Measurements from ENCODE around the gene RBM46. TPM values are rescaled to one million over a fixed set of nuclear protein-coding genes. Genes with fewer than 3 reads are reported as not detected.
A peak's percentile ranks its signal among the peaks of the same experiment; 100 is the strongest.

Gene RBM46
- total RNA-seq, 4 donors from 2014 or later, result not detected

GRCh38 chr4:154838155-154838554 is 57.1 kb downstream of the RBM46 start:
- H3K4me1 ChIP-seq, result peaks cover 0 to 7% (median 0%) of the 10 kb centered on the region in 4 donors
- TF ChIP-seq POLR2A (IDR thresholded peaks at IDR 0.05), result no peak
- TF ChIP-seq CTCF (IDR thresholded peaks at IDR 0.05), result no peak
- no peaks in the 10 kb centered on the region for H3K27me3 ChIP-seq
- no peaks in the 10 kb centered on the region for H3K9me3 ChIP-seq
- no peak for DNase-seq
- H3K36me3 ChIP-seq, result no peaks in the 10 kb centered on the region
- no peak overlapping the region for H3K27ac ChIP-seq
- H3K4me3 ChIP-seq, result no peak overlapping the region

GRCh38 chr4:154838694-154839093 is 57.6 kb downstream of the RBM46 start:
- no peaks in the 10 kb centered on the region for H3K27me3 ChIP-seq
- peaks cover 0 to 7% (median 0%) of the 10 kb centered on the region in 4 donors for H3K4me1 ChIP-seq
- DNase-seq, result no peak
- no peak overlapping the region for H3K27ac ChIP-seq
- no peak for TF ChIP-seq CTCF (IDR thresholded peaks at IDR 0.05)
- TF ChIP-seq POLR2A (IDR thresholded peaks at IDR 0.05), result no peak
- H3K9me3 ChIP-seq, result no peaks in the 10 kb centered on the region
- no peak overlapping the region for H3K4me3 ChIP-seq
- no peaks in the 10 kb centered on the region for H3K36me3 ChIP-seq

GRCh38 chr4:154854362-154854761 is 73.3 kb downstream of the RBM46 start:
- DNase-seq, result no peak
- no peak overlapping the region for H3K4me3 ChIP-seq
- TF ChIP-seq POLR2A (IDR thresholded peaks at IDR 0.05) (no peak), CTCF (IDR thresholded peaks at IDR 0.05) (peak in 2 of 6 experiments; percentile 19 to 25)
- no peaks in the 10 kb centered on the region for H3K27me3 ChIP-seq
- H3K4me1 ChIP-seq, result no peaks in the 10 kb centered on the region
- no peaks in the 10 kb centered on the region for H3K36me3 ChIP-seq
- no peaks in the 10 kb centered on the region for H3K9me3 ChIP-seq
- H3K27ac ChIP-seq, result no peak overlapping the region

- TF ChIP-seq CTCF (IDR thresholded peaks at IDR 0.05) (no peak), POLR2A (IDR thresholded peaks at IDR 0.05) (no peak)
- Histone ChIP-seq H3K36me3 (no peaks in the 10 kb centered on the region), H3K9me3 (peaks cover 0 to 6% (median 0%) of the 10 kb centered on the region in 4 donors), H3K4me3 (no peak overlapping the region), H3K27ac (no peak overlapping the region), H3K27me3 (no peaks in the 10 kb centered on the region), H3K4me1 (no peaks in the 10 kb centered on the region)
- DNase-seq, result no peak
Observed at GRCh38 chr4:154858166-154858565, 77.1 kb downstream of the RBM46 start.

GRCh38 chr4:154868414-154869194 is 87.5 kb downstream of the RBM46 start:
- no peaks in the 10 kb centered on the region for H3K4me1 ChIP-seq
- H3K36me3 ChIP-seq, result no peaks in the 10 kb centered on the region
- TF ChIP-seq CTCF (IDR thresholded peaks at IDR 0.05) (no peak), POLR2A (IDR thresholded peaks at IDR 0.05) (no peak)
- H3K9me3 ChIP-seq, result no peaks in the 10 kb centered on the region
- H3K27me3 ChIP-seq, result no peaks in the 10 kb centered on the region
- no peak overlapping the region for H3K27ac ChIP-seq
- DNase-seq, result no peak
- no peak overlapping the region for H3K4me3 ChIP-seq
